Medulla oblongata (tissue), 1 donor: ENCODE results near the gene ZFP36L2.
A peak's percentile ranks its signal among the peaks of the same experiment; 100 is the strongest.

Experiments
- DNase-seq: peaks from one replicate; pipeline ENCODE4 v3.0.0-alpha.2; 2015; ENCODE audit errors: extremely low spot score

Gene ZFP36L2, protein sequence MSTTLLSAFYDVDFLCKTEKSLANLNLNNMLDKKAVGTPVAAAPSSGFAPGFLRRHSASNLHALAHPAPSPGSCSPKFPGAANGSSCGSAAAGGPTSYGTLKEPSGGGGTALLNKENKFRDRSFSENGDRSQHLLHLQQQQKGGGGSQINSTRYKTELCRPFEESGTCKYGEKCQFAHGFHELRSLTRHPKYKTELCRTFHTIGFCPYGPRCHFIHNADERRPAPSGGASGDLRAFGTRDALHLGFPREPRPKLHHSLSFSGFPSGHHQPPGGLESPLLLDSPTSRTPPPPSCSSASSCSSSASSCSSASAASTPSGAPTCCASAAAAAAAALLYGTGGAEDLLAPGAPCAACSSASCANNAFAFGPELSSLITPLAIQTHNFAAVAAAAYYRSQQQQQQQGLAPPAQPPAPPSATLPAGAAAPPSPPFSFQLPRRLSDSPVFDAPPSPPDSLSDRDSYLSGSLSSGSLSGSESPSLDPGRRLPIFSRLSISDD

DNA sequence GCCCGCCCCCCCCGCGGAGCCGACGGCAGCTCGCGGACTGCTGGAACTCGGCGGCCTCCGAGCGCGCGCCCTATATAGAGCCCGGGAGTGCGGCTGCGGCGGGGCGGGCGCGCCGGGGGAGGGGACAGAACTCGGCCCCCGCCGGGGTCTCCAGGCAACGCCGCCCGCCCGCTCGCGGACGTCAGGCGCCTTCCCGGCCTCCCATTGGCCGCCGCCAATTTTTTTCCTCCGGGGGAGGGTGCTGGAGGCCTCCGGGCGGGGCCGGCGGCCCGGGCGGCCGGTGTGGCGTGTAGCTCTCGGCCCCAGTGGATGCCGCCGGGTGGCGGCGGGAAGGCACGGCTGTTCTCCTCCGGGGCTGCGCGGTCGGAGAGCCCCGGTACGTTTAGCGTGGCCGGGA is at the start of gene ZFP36L2:
ZFP36L2 (minus strand) TSS at position 49 of the 397 bp plus-strand sequence. CDS start 291 bp downstream, outside the sequence.
- DNase-seq, result peak; percentile 98

DNA sequence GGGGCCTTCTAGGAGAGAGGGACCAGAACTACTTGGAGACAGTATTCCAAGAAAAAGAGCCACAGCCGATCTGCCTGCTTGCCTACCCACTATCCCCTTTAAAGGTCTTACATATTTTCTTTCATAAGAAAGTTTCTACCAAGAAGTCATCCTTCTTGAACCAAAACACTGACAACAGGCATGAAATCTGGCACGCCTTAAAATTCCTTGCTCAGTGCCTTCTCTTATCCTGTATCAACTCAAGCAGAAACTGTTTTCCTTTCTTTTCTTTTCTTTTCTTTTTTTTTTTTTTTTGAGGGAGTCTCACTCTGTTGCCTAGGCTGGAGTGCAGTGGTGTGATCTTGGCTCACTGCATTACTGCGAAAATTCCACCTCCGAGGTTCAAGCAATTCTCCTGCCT is 48.3 kb upstream of the ZFP36L2 start:
- DNase-seq, result no peak

DNA sequence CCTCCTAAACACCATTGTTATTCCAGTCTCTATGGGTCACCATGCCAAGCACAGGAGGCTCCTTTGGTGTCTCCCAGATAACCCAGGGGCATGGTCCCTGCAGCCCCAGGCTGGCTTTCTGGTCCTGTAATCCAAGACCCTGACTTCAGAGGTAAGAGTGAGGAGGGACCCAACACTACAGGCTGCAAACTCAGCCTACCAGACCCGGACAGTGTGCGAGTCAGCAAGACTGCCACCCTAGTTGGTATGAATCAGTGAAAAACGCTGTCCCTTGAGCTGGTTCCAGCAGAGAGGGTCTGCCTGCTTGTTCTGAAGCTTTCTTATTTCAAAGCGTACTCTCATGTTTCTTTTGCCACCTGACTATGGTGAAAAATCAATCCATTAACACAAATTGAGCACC is 47.6 kb upstream of the ZFP36L2 start:
- DNase-seq, result no peak

DNA sequence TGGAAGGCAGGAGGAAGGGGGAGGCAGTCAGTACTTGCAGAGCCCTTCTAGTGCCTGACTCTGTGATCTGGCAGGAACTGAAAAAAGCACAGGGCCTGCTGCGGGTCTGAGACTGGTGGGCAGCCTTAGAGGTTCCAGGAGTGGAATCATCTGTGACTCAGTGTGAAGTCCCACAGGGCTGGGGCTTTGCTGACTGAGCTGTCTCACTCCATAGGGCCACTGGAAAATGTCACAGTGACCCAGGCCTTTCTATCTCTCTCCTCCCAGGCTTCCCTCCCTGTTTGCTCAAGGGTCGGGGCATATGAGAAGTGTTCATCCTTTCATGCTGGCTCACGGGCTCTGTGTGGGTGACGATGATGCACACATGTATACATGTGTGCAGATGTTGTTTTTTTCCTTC is 47.1 kb upstream of the ZFP36L2 start:
- DNase-seq, result no peak

DNA sequence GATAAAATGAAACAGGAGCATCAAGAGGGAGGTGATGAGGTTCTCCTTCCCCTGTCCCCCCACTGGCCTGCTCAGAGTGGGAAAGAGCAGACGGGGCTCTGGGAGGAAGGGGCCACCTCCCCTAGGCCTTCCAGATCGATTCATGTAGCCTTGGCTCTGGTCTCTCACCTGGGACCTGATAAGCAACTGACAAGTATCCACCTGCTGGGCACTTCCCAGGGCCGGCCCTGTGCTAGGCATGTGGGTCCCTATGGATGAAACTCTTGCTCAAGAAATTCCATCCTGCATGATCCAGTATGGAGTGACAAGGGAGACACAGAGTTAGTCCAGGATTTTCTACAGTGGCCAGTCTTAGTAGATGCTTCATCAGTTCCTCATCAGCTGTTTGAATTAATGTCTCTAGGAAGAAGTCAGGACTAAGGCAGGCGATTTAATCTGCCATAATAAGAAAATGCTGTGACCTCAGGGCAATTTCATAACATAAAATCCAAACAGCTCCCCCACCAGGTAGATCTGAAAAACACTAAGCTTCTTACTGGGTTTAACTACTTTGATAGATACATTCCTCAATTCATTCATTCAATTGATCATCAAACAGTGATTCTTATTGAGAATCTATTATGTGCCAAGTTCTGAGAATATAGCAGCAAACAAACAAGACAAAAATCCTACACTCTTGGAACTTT is 44.7 kb upstream of the ZFP36L2 start:
- no peak for DNase-seq

DNA sequence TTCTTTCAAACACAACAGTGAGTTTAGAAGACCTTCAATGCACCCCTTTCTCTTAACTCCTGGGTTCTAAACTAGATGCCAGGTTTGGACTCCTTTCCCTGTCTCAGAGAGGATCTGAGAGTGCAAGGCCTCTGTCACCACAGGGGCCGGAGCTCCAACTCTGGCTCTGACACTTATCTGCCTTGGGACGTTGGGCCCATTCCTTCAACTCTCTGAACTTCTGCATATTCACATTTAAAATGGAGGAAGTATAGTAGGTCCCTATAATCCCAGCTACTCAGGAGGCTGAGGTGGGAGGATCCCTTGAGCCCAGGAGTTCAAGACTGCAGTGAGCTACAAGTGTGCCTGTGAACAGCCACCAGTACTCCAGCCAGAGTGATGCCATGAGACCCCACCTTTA is 44.1 kb upstream of the ZFP36L2 start:
- no peak for DNase-seq

DNA sequence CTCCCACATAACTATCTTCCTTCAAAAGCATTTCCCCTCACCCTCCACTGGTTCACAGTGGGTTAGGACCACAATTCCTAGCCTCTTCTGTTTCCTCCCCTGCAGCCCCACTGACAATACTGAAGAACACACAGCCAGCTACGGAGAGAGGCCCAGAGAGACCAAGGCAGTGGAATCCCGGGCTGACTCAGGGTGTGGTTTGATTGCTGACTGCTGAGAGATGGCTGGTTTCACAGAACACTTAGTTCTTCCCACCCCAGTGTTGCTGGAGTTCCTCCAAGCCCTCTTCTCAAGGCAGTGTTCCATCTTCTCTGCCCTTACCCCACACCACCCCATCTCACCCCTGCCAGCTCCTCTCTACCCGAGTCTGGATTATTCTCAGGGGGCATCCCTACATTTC is 43.3 kb upstream of the ZFP36L2 start:
- DNase-seq, result no peak

DNA sequence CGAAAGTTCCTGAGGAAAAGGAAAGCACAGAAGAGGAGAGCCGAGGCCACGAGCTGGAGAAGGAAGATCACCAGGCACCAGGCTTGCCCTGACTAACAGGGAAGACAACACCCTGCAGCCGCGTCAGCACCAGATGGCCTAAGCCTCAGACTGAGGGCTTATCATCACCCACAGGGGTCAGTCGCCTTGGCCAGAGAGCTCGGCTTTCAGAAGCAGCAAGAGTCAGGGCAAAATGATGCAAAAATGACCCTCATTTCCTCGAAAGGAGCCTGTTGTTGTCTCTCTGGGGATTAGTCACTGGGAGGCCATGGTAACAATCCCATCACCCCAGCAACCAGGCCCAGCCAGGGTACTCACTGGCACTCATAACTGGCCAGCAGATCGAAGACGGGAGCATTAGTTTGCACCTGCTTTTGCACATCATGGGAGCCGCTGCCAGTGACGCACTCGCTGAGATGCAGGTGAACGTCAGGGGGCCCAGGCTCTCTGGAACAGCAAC is 42.7 kb upstream of the ZFP36L2 start:
- peak; percentile 40 for DNase-seq

DNA sequence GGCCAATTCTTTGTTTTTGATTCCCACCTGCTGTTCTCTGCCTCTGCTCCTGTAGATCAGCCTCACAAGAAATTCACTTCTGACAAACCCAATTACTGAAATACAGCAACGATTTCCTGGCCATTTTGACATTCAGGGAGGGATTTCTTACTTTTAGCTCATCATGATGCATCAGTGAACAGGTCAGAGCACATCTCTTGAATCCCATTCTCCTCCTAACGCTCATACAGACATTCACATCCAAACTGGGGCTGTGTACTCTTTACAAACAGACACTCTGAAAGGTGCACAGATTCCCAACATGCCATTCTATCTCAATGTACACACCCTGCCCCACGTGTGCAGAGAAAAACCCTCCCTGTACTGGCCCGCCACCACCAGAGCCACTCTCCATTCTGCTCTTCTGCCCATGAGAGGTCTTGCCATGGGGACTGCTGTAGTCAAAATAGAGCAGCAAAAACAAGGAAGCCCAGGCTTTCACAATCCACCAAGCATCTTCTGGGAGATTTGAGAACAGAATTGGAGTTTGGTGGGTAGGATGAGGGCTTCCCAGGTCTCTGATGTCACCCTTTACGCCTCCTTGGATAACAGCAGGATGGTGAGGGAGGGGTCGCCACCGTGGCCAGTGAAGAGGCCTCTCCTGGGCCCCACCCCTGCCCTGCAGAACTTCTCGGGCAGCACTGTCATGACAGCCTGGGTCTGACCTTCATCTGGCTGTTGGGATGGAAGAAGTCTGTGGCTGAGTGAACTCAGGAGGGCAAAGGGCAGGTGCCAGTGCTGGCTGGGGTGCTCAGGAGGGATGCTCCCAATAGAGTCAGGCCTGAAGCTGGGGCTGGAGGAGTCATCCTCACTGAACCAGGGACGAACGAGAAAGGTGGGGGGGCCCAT is 41.9 kb upstream of the ZFP36L2 start:
- no peak for DNase-seq

DNA sequence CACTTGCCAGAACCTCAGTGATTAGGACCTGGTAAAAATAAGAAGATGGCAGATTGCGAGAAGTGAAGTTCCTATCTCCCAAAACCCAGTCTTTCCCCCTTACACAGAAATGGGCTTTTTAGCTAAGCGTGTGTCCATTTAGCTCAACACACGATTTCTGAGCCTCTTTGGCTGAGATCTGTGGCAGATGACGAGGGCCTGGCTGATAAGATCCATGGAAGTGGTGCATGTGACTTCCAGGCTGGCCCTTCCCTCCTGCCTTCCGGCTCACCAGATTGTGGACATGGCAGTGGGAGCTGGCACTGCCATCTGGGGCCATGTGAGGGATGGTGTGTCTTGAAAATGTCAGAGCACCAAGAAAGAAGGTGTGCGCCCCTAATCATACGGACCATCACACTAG is 41.0 kb upstream of the ZFP36L2 start:
- no peak for DNase-seq

DNA sequence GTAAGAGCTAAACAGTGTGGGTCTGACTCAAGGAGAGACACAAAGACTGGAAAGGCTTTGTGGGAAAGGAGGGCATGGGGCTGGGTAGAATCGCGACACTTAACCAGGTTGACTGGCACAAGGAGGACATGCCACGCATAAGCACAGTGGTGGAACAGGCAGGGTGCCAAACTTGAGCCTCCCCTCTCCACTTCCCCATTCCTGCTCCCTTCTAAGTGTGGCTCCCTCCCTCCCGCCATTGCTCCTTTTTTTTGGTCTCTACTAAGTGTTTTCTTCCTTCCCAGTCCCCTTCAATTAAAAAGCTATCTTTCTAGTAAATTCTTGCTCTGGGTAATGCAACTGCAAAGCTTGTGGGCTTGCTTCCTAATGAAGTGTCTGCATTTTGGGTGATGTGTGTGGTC is 40.3 kb upstream of the ZFP36L2 start:
- DNase-seq, result peak; percentile 57

DNA sequence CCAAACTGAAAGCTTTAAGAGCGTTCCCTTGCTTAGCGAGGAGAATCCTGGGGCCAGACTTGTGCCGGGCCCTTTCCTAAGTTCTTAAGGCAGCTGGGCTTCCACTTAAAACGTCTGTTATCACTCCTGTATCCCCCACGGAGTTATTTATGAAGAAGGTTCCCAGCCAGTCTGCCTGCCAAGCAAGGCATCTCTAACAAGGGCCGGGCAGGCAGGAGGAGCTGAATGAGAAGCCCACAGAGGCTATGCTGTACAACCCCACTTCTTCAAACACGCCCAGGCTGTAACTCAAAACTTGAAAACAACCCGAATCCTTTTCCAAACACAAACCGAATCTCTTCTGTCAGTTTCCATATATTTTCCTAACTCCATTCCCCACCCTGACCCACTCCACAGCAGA is 39.0 kb upstream of the ZFP36L2 start:
- no peak for DNase-seq

DNA sequence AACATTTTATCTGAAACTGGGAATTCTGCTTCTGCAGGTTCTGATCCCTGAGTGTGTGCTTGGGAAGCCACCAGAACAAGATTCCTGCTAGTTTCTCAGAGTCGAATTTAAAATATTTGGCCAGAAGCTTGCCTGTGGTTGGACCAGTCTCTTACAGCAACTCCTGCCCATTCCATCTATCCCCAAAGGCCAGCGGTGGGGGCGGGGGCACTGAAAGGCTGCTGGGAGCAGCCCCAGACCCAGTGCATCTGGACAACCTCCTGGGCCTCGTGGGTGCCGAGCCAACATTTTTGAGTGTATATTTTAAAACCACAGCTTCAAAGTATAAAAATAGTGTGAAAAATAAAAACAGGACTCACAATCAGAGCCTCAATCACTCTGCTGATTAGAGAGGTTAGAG is 38.6 kb upstream of the ZFP36L2 start:
- no peak for DNase-seq

DNA sequence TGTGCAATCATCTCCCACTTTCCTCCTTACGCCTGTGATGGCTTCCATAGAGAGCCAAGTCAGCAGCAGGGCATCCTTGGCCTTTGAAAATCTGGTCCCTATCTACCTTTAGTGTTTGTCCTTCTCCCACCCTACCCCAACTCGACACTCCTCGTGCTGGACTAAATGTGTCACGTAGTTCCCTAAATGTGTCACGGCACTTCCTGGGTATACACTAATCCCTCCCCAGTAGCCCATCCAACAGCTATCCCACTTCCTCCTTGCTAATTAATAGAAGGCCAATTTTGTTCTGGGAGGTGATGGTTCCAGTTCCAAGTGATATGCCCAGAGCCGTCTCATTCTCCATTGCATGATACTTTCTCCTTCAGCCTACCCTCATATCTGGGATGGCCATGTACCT is 36.5 kb upstream of the ZFP36L2 start:
- DNase-seq, result no peak

DNA sequence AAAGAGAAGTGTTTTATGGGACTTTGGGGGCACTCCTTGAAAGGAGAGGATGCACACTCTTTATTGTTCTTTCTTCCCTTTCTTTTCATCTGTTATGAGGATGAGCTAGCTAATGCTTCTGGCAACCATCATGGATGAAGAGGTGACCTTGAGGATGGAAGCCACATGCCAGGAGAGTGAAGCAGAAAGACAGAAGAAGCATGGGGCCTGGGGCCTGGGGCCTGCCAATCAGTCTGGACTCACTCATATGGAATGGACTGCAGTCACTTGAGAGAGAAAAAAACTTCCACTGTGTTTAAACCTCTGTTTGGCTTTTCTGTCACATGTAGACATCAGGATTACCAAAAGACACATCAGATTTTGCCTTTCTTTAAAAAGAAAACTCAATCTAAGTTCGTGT is 35.8 kb upstream of the ZFP36L2 start:
- no peak for DNase-seq

DNA sequence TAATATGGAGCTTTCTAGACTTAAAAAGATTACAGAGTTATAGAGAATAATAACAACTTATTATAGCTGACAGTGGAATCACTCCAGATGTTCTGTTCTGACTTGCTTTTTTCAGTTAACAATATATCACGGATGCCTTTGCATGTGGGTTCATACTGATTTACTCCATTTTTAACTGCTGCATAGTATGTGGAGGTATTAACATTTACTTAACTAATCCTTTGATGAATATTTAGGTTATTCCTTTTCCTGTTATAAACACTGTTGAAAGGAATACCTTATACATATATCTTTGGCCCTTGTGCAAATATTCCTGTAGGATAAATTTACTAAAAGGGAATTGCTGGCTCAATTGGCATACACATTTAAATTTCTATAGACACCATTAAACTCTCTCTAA is 33.1 kb upstream of the ZFP36L2 start:
- DNase-seq, result no peak

DNA sequence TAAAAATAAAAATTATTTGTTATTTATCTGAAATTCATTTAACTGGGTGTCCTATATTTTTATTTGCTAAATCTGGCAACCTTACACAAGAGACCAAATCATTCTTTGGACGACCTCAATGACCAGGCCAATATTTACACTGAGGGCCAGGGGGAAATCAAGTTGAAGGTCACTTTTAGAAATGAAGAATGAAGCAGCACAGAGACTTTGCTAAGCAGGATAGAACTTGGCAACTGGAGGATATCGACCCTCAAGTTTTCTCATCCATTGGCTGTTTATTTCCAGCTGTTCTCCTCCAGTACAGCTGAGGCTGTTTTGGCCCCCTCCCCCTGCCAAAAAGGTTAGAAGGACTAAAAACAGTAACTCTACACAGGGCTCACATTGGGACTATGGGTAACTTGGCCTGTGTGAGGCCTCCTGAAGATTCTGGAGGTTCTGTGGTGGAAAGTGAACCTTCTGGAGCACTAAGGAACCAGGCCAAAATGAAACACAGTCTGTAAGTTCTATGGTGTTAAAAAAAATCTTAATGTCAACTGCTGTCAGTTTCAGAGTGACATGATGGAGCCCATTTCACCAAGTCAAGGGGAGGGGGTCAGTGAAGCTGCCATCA is 32.2 kb upstream of the ZFP36L2 start:
- DNase-seq, result no peak

DNA sequence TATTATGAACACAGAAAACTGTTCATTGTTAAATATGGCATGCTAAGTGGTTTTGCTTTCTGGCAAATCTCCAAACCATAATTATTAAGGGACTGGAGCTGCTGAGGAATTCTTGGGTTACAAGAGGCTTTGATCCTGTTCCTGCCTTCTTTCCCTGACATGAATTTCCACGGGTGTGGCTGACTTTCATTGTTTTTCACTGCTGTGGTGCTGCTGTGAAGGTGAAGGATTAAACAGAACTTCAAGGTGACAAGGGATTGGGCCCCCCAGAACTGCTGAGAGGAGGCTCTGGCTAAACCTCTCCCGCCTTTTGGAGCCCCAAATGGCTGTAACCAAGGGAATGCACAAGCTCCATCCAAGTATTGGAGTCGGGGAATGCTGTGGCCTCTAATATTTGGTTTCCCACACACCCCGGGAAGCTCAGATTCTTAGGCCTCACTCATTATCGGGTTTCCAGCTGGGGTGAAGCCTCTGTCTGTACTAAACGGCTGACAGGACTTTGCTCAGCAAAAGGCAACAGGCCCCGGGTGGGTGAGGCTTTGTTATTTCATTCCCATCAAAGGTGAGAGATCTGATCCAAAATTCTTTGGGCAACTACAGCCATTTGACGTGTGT is 29.0 kb upstream of the ZFP36L2 start:
- DNase-seq, result no peak

DNA sequence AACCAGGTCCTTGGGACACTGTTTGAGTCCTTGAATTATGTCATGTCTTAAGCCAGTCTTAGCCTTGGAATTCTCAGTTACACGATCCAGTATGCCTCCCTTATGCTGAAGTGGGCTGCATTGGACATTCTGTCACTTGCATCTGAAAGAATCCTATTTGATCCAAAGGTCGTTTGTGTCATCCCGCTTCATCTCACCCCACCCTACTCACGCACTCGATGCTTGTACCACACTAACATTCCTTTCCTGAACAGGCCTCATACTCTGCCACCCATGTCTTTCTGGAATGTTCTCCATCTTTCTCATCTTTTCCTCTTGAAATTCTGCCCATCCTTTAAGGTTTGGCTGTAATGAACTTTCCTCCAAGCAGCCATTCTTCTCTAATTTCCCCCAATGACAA is 27.9 kb upstream of the ZFP36L2 start:
- DNase-seq, result no peak

DNA sequence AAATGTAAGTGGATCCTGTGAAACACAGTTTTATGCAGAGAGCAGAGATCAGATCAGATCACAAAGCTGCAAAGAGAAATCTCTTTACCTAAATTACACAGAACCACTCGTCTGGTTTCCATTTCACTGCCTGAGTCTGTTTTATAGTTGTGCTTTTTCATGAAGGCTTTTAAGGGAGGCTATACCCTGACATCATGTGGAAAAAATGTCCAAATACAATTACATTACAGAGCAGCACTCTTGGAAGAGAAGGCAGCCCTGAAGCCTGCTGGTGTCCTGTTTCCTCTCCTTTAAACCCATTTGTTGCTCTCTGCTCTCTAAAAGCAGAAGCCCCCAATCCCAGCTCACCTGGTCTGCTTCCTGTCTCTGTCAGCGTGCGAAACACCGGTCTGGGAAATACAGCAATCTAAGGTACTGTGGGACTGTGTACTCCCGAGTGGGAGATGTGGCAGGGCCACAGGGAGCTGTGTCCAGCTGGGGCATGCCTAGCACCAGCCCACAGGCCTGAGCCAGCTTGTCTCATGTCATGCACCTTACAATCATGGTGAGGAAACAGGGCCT is 24.8 kb upstream of the ZFP36L2 start:
- DNase-seq, result no peak

DNA sequence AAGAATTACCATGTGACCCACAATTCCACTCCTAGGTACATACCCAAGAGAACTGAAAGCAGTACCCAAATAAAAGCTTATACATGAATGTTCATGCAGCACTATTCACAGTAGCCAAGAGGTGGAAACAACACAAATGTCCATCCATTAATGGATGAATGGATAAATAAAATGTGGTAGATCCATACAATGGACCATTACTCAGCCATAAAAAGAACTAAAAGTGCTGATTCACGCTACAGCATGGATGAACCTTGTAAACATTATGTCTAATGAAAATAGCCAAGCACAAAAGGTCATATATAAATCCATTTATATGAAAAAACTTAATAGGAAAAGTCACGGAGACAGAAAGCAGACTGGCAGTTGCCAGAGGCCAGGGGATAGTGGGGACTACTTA is 23.6 kb upstream of the ZFP36L2 start:
- no peak for DNase-seq
